Measurements from ENCODE around the gene PDE7B. TPM values are rescaled to one million over a fixed set of nuclear protein-coding genes. Genes with fewer than 3 reads are reported as not detected.

The PDE7B gene
- total RNA-seq, 2 experiments from 2014 or later = 0.38 to 3.5 TPM

GRCh38 chr6:135996668-135997067, 145.2 kb downstream of the PDE7B start:
- Mint-ChIP-seq H3K27ac (no peak overlapping the region), H3K4me3 (no peak overlapping the region), H3K36me3 (no peaks in the 10 kb centered on the region), H3K4me1 (no peaks in the 10 kb centered on the region), H3K9me3 (ENCODE audit: low read depth) (no peaks in the 10 kb centered on the region), H3K27me3 (peaks cover 9% of the 10 kb centered on the region)
- no peak for DNase-seq
- CTCF ChIA-PET = no interaction called here
- no peak for ATAC-seq

- Mint-ChIP-seq H3K4me3 (no peak overlapping the region), H3K36me3 (no peaks in the 10 kb centered on the region), H3K9me3 (ENCODE audit: low read depth) (no peaks in the 10 kb centered on the region), H3K27me3 (peaks cover 7% of the 10 kb centered on the region), H3K27ac (no peak overlapping the region), H3K4me1 (no peaks in the 10 kb centered on the region)
- CTCF ChIA-PET = no interaction called here
- ATAC-seq (no peak), DNase-seq (no peak)
Observed at GRCh38 chr6:135999393-135999792, 147.9 kb downstream of the PDE7B start.

- peaks cover 2% of the 10 kb centered on the region for H3K9me3 Mint-ChIP-seq (ENCODE audit: low read depth)
- peaks cover 20% of the 10 kb centered on the region for H3K27me3 Mint-ChIP-seq
- CTCF ChIA-PET = no interaction called here
- ATAC-seq (no peak), DNase-seq (no peak)
- no peaks in the 10 kb centered on the region for H3K4me1 Mint-ChIP-seq
- no peak overlapping the region for H3K4me3 Mint-ChIP-seq
- no peak overlapping the region for H3K27ac Mint-ChIP-seq
- H3K36me3 Mint-ChIP-seq = no peaks in the 10 kb centered on the region
Observed at GRCh38 chr6:136007345-136007744, 155.8 kb downstream of the PDE7B start.

GRCh38 chr6:136011475-136011874, 160.0 kb downstream of the PDE7B start:
- H3K4me1 Mint-ChIP-seq = no peaks in the 10 kb centered on the region
- CTCF ChIA-PET = no interaction called here
- no peaks in the 10 kb centered on the region for H3K36me3 Mint-ChIP-seq
- H3K27ac Mint-ChIP-seq = no peak overlapping the region
- no peak for ATAC-seq
- H3K9me3 Mint-ChIP-seq (ENCODE audit: low read depth) = peaks cover 2% of the 10 kb centered on the region
- no peak for DNase-seq
- no peak overlapping the region for H3K4me3 Mint-ChIP-seq
- peaks cover 33% of the 10 kb centered on the region for H3K27me3 Mint-ChIP-seq

- CTCF ChIA-PET = no interaction called here
- H3K27ac Mint-ChIP-seq = no peak overlapping the region
- H3K27me3 Mint-ChIP-seq = peaks cover 33% of the 10 kb centered on the region
- peaks cover 2% of the 10 kb centered on the region for H3K9me3 Mint-ChIP-seq (ENCODE audit: low read depth)
- DNase-seq (no peak), ATAC-seq (no peak)
- H3K4me3 Mint-ChIP-seq = no peak overlapping the region
- H3K36me3 Mint-ChIP-seq = no peaks in the 10 kb centered on the region
- H3K4me1 Mint-ChIP-seq = no peaks in the 10 kb centered on the region
Observed at GRCh38 chr6:136012198-136012887, 160.8 kb downstream of the PDE7B start.

GRCh38 chr6:136012943-136013342, 161.4 kb downstream of the PDE7B start:
- no peak overlapping the region for H3K27ac Mint-ChIP-seq
- H3K4me1 Mint-ChIP-seq = no peaks in the 10 kb centered on the region
- H3K9me3 Mint-ChIP-seq (ENCODE audit: low read depth) = peaks cover 2% of the 10 kb centered on the region
- peaks cover 33% of the 10 kb centered on the region for H3K27me3 Mint-ChIP-seq
- DNase-seq = no peak
- CTCF ChIA-PET = no interaction called here
- H3K36me3 Mint-ChIP-seq = no peaks in the 10 kb centered on the region
- no peak for ATAC-seq
- H3K4me3 Mint-ChIP-seq = no peak overlapping the region

GRCh38 chr6:136014454-136015437, 163.2 kb downstream of the PDE7B start:
- DNase-seq (no peak), ATAC-seq (no peak)
- Mint-ChIP-seq H3K4me1 (no peaks in the 10 kb centered on the region), H3K9me3 (ENCODE audit: low read depth) (peaks cover 2% of the 10 kb centered on the region), H3K36me3 (no peaks in the 10 kb centered on the region), H3K27ac (no peak overlapping the region), H3K27me3 (peaks cover 33% of the 10 kb centered on the region), H3K4me3 (no peak overlapping the region)
- CTCF ChIA-PET = no interaction called here

GRCh38 chr6:136015531-136015930, 164.0 kb downstream of the PDE7B start:
- CTCF ChIA-PET = no interaction called here
- ATAC-seq (no peak), DNase-seq (no peak)
- no peaks in the 10 kb centered on the region for H3K9me3 Mint-ChIP-seq (ENCODE audit: low read depth)
- H3K4me1 Mint-ChIP-seq = no peaks in the 10 kb centered on the region
- no peak overlapping the region for H3K27ac Mint-ChIP-seq
- H3K4me3 Mint-ChIP-seq = no peak overlapping the region
- no peaks in the 10 kb centered on the region for H3K36me3 Mint-ChIP-seq
- H3K27me3 Mint-ChIP-seq = peaks cover 32% of the 10 kb centered on the region

- CTCF ChIA-PET = no interaction called here
- no peak for DNase-seq
Observed at GRCh38 chr6:136016228-136017225, 165.0 kb downstream of the PDE7B start.

GRCh38 chr6:136020691-136021090, 169.2 kb downstream of the PDE7B start:
- no peak overlapping the region for H3K27ac Mint-ChIP-seq
- ATAC-seq (no peak), DNase-seq (no peak)
- H3K4me3 Mint-ChIP-seq = no peak overlapping the region
- CTCF ChIA-PET = no interaction called here
- H3K36me3 Mint-ChIP-seq = no peaks in the 10 kb centered on the region
- no peaks in the 10 kb centered on the region for H3K9me3 Mint-ChIP-seq (ENCODE audit: low read depth)
- H3K27me3 Mint-ChIP-seq = peaks cover 14% of the 10 kb centered on the region
- H3K4me1 Mint-ChIP-seq = no peaks in the 10 kb centered on the region

More at GRCh38 chr6:136016228-136017225, 165.0 kb downstream of the PDE7B start:
- Mint-ChIP-seq H3K4me3 (no peak overlapping the region), H3K27me3 (peaks cover 26% of the 10 kb centered on the region), H3K9me3 (ENCODE audit: low read depth) (no peaks in the 10 kb centered on the region), H3K27ac (no peak overlapping the region), H3K36me3 (no peaks in the 10 kb centered on the region), H3K4me1 (no peaks in the 10 kb centered on the region)
- no peak for ATAC-seq

GRCh38 chr6:136022224-136022874, 170.8 kb downstream of the PDE7B start:
- H3K36me3 Mint-ChIP-seq = no peaks in the 10 kb centered on the region
- DNase-seq (no peak), ATAC-seq (no peak)
- H3K27ac Mint-ChIP-seq = no peak overlapping the region
- H3K27me3 Mint-ChIP-seq = peaks cover 20% of the 10 kb centered on the region
- no peak overlapping the region for H3K4me3 Mint-ChIP-seq
- CTCF ChIA-PET = interaction anchor here (1.1 kb wide), 1 partner anchor 204 kb away, joined by 3 read pairs; no protein-coding TSS in a partner anchor
- no peaks in the 10 kb centered on the region for H3K9me3 Mint-ChIP-seq (ENCODE audit: low read depth)
- no peaks in the 10 kb centered on the region for H3K4me1 Mint-ChIP-seq

GRCh38 chr6:136024711-136025110, 173.2 kb downstream of the PDE7B start:
- CTCF ChIA-PET = no interaction called here
- Mint-ChIP-seq H3K4me3 (no peak overlapping the region), H3K27ac (no peak overlapping the region), H3K27me3 (peaks cover 18% of the 10 kb centered on the region), H3K9me3 (ENCODE audit: low read depth) (no peaks in the 10 kb centered on the region), H3K4me1 (no peaks in the 10 kb centered on the region), H3K36me3 (no peaks in the 10 kb centered on the region)
- no peak for ATAC-seq
- no peak for DNase-seq

- Mint-ChIP-seq H3K4me3 (no peak overlapping the region), H3K9me3 (ENCODE audit: low read depth) (no peaks in the 10 kb centered on the region), H3K27ac (no peak overlapping the region), H3K36me3 (no peaks in the 10 kb centered on the region), H3K4me1 (no peaks in the 10 kb centered on the region), H3K27me3 (peaks cover 16% of the 10 kb centered on the region)
- DNase-seq = no peak
- CTCF ChIA-PET = no interaction called here
- no peak for ATAC-seq
Observed at GRCh38 chr6:136025736-136026135, 174.2 kb downstream of the PDE7B start.

All from activated CD8-positive, alpha-beta memory T cell treated with anti-CD3 and anti-CD28 coated beads, Interleukin-2, amount 10 ng/mL, durations not matched to agents 7 days and 5 days (primary cell).